Stimulated activated naive CD4-positive, alpha-beta T cell treated with Interleukin-2 at 50 U/mL for 16 hours (primary cell): ENCODE measurements around the gene GRPEL1.

Experiments used
- DNase-seq: peaks from one replicate; lab custom pipeline; 2025; lab: John Stamatoyannopoulos, UW

GRPEL1 gene

DNA sequence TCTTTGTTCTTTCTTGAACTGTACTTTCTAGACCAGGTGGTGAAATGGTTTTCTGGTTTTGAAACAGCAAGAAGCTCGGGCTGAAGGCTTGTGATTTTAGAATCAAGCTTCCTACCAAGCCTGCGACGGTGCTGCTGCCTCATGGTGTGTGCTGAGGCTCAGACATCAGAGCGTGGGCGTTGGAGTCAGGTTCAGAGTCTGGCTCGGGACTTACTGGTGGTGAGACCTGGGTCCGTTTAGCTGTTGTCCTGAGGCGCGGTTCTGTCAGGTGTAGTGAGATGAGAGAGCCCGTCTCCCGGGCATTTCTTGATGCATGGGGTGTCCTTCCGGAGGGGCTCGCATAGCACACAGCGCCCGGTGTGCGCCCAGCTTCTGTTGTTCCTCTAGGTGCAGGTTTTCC is 44.4 kb downstream of the GRPEL1 start:
- DNase-seq = no peak

DNA sequence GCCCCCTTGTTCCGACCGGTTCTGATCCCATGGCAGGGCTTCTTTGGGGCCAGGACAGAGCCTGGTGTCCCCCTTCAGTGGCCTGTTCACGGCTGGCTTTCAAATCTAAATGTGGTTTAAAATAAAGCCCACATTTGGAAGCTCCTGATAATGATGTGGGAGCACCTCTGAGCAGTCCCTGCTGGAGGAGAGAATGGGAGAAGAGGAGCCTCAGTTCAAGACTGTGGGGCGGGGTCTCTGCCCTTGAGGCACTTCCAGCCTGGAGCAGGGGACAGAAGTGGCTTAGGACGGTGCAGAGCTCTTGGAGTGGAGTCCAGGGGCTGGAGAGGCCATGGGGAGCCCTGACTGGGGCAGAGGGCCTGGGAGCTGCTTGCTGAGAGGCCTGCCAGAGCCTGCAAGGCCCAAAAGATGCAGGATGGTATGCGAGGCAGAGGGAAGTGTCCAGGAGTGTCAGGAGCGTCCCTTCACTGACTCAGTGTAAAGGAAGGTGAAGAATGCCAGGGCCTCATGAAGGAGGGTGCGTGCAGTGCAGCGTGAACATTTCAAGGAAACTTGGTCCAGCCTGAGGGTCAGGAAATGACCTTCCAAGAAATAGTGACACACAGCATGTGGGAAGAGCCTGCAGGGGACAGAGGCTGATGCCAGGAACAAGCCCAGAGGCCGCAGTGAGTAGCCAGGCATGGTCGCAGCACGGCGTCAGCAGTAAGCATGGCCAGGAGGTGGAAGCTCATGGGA is 45.8 kb downstream of the GRPEL1 start:
- no peak for DNase-seq

DNA sequence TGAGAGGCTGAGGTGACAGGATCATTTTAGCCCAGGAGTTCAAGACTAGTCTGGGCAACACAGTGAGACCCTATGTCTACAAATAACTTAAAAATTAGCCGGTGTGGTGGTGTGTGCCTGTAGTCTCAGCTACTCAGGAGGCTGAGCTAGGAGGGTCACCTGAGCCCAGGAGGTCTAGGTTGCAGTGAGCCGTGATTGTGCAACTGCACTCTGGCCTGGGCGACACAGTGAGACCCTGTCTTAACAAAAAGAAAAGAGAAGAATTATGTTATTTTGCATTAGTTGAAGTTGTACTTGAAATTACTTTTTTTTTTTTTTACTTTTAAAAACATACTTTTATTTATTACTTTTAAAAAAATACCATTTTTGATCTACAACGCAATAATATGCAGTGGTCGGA is 46.5 kb downstream of the GRPEL1 start:
- DNase-seq = no peak

DNA sequence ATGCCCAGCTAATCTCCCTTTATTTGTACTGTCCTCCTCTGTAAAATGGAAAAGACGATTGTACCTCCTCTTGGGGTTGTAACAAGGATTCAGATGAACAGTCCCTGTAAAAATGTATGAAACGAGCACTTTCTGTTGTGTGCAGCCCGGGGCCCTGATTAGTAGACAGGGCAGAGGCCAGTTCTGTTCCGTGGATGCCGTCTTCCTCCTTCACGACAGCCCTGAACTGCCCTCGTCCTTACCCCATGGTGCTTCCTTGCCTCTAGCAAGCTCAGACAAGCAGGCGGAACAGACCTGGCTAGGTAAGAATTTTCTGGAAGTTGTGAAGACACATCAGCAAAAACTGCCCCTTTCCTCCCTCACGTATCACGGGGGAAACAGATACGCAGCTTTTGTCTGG is 47.0 kb downstream of the GRPEL1 start:
- DNase-seq = no peak

DNA sequence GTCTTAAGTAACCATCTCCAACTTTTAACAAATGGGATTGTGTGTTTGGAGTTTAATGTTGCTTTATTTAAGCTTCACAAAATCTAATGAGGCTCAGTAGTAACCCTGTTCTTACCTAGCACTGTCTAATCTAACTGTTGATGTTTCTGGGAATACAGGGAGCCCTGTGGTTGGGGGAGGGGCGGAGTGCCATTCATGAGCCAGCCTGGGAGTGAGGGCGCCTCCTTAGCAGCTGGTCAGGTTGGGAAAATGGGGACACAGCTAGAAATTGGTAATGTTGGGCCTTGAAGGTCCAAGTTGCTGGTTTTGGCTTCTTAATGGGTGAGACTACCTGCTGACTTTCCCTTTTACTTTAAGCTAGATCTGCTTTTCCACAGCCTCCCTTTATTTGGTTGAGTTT is 47.6 kb downstream of the GRPEL1 start:
- no peak for DNase-seq

DNA sequence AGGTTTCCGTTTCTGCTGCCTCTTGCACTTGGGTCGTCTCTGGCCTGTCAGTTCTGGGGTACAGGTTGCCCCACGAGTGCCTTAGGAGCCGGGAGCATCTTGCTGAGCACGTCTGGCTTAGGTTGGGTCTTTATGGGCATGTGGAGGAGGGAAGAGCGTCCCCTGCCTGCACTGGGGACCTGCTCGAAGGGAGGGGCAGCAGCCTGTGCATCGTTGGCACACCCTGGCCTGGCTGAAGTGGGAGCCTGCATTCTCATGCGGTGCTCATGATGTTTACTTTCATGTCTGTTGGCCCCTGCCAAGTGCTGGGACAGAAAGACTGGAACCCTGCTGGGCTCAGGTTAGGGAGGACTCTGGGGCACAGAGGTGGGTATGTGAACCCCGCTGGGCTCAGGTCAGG is 48.5 kb downstream of the GRPEL1 start:
- DNase-seq = no peak

DNA sequence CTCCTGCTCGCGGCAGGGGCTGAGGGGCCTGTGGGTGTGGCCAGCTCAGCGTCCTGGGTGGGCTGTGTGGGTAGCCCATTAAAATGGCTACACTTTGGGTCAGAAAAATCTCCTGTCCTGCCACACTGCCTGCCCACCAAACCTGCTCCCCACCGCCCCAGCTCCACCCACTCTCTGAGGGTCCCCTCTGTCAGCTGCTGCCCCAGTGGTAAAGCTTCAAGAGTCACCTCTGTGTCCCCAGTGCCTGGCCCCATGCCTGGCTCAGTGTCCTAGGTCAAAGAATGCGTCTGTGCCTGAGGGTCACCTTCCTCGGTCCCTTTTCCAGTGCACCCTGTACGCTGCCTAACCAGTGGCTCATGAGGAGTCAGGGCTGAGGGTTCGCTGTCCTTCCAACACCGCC is 49.6 kb downstream of the GRPEL1 start:
- no peak for DNase-seq

DNA sequence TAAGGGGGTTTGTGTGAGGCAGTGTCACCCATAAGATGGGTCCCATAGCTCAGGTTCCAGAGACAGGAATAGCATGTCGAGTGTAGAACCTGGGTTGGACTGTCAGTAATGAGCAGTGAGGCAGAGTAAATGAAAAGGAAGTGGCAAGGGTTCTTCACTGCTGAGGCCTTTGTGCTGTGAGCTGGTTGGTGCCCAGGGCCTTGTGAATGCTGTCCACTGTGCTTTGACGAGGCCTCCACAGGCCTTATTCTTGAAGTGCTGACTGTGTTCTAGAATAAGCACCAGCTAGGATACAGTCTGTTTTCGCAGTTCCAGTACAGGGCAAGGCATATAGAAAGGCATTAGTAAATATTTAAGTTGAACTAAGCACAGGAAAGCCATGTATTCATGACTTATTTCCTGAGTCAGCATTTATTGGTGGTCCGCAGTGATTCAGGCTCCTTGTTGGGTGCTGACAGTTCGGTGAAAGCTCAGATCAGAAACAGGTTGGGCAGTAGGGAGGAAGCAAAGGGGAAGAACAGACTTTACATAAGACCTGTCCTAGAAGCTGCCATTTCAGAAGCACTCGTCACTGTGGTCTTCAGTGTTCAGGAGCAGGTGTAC is 50.3 kb downstream of the GRPEL1 start:
- no peak for DNase-seq

DNA sequence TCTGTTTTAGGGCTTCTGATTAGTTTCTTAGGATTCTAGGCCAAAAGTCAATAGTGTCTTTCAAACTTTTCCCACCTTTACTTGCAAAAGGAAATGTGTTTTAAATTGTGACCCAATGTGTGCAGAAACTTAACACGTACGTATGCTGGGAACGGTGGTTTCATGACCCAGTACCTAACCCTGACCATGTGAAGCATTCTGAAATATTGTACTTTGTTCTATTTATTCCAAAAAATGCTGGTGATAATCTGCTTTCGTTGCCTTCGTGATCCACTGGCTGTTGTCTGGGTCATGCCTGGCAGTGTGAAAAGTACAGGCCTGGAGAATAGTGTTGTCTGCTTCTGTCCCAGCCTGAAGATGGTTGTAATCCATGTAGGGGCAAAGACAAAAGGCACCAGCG is 51.4 kb downstream of the GRPEL1 start:
- no peak for DNase-seq

DNA sequence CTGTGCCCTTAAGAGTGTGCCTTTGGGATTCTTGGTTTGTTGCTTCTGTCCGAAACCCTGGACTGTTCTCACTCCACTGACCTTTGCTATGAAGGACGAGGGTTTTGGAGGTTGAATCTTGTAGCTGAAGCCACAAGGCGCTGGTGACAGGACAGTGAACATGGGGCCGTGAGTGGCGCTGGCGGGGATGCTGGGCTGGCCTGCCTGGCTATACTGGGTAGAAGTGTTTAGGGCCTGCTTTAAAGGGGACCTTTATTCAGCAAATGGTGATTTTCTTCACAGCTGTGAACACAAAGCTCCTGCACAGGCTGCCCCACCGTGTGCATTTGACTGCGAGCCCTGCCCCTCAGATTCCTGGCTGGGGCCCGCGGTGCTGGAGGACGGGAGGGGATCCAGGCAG is 51.8 kb downstream of the GRPEL1 start:
- DNase-seq = no peak

DNA sequence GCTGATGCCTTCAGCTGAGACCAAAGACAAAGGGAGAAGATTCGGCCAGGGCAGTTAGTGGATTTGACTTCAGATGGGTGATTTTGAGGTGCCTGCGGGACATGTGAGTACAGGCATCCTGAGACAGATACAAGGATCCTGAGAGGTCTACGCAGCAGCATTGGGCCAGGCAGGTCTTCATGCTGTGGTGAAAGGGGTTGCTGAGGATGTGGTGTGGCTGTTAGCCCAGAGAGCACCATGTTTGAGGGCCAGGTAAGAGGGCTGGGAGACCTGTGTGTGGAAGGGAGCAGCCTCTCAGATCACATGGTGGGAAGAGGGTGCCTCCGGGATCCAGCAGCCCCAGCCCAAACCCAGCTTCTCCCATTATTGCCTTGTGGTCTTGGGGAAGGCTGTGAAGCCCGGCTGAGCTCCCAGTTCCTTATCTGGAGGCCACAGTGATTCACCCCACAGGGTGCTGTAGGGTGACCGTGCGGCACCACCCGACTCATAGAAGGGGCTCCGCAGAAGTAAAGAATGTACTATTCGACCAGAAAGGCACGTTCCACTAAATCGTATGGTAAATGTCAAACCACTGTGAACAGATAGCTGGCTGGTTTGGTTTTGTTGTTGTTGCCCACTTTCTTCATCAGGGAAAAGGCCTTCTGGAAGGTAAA is 52.4 kb downstream of the GRPEL1 start:
- DNase-seq = no peak

DNA sequence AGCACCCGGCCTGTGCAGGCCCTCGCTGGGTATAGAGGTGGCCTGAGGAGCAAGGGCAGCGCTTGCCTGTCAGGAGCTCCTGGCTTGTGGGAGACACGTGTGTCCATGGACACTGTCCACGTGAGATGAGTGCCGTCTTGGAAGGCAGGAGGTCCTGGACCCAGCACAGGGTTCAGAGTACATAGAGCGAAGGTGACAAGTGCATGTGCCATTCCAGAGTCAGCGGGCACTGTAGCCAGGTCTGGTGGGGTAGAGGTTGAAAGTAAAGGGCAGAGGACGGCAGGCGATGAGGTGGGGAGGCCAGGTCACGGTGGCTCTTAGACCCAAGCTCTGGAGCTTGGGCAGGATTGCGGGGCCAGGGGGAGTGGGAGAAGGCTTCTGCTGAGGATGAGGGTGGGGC is 53.0 kb downstream of the GRPEL1 start:
- DNase-seq = no peak

DNA sequence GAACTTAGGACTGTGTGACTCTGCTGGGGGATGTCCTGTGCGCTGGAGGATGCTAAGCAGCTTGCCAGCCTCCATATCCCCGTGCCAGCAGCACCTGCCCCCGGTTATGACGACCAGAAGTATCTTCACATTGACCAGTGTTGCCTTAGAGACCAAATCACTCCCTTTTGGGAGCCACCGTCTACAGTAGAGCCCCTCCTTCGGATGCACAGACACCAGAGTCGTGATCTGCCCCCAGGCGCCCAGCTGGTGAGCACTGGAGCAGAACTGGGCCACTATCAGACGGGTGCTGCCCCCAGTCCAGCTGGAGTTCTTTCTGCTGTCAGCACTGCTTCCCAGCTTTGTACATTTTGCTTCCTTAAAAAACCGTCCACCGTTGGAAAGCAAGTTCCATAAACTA is 54.7 kb downstream of the GRPEL1 start:
- DNase-seq = no peak

DNA sequence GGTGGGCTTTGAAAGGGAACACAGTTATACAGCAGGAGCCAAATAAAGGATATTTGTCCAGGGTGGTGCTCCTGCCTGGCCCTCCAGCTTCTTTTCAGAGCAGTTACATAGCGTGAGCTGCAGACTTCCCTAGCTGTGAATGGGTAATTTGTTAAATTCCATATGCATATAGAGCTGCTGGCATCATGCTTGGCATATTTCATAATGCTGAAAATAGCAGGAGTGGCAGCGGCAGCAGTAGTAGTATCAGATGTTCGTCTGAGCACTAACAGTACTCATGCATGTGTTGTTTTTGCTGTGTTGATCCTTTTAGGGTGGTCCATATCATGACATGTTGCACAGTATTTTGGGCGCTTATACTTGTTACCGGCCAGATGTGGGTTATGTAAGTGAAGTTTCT is 58.3 kb downstream of the GRPEL1 start:
- DNase-seq = no peak
